ENCODE data around the gene KLF7. TPM values are rescaled to one million over a fixed set of nuclear protein-coding genes. Genes with fewer than 3 reads are reported as not detected.

KLF7 gene
- total RNA-seq, 1 donor from 2014 or later = 22.2 TPM

DNA sequence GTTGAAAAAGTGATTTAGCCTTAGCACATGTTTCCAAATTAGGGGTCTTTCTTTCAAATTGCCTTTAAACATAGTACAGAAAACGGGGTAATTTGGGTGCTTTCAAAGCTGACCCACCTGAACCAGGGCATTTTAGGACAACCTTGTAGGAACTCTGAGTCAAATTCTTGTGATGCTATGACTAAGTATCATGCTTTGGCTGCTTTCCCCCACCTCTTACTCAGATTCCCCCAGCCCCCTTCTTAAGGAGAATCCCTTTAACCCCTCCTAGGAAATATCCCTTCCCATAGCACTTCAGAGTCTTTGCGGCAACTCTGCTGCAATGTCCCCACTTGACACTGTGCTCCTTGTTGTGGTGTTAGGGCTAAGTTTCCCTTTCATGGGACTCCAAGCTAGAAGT, 18.6 kb upstream of the KLF7 start:
- H3K4me3 ChIP-seq (ENCODE audit: low read depth, low read length) = no peak overlapping the region
- no peak for DNase-seq (ENCODE audit: low read depth)
- TF ChIP-seq, protein P1, sequence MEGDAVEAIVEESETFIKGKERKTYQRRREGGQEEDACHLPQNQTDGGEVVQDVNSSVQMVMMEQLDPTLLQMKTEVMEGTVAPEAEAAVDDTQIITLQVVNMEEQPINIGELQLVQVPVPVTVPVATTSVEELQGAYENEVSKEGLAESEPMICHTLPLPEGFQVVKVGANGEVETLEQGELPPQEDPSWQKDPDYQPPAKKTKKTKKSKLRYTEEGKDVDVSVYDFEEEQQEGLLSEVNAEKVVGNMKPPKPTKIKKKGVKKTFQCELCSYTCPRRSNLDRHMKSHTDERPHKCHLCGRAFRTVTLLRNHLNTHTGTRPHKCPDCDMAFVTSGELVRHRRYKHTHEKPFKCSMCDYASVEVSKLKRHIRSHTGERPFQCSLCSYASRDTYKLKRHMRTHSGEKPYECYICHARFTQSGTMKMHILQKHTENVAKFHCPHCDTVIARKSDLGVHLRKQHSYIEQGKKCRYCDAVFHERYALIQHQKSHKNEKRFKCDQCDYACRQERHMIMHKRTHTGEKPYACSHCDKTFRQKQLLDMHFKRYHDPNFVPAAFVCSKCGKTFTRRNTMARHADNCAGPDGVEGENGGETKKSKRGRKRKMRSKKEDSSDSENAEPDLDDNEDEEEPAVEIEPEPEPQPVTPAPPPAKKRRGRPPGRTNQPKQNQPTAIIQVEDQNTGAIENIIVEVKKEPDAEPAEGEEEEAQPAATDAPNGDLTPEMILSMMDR (conservative IDR thresholded peaks at IDR 0.05; ENCODE audit: low read depth, low read length) = no peak

DNA sequence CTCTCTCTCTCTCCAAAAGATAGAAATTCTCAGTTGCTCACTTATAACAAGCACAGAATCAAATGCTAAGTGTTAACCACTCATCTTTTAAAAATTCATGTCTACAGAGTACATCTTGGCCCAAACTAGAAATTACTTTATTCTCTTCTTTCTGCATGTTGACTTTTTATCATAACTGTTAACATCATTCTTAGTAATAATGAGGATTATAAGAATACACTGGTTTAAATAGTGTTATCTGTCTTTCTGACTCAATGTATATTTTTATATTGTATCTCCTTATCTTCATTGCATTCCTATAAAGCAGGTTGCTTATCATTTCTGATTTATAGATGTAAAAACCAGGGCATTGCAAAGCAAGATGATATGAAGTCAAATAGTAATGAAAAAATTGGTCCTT, 17.8 kb upstream of the KLF7 start:
- DNase-seq (ENCODE audit: low read depth) = no peak

DNA sequence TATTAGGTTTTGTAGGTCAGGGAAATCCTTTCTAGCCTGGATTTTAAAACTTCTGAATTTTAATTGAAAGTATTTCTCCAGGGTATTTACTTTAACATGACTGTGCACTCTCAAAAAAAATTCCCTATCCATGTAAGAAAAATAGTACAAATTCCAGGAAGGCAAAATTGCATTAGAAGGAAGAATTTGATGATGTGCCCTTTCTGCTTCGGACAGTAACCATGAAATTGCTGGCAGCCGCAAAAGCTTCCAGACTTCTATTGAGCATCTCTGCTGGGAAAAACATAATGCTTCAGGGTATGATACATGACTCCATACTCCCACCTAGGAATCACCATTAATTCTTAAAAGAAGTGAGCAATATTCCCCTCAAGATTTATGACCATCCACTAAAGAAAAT, 17.2 kb upstream of the KLF7 start:
- TF ChIP-seq, protein P1 (conservative IDR thresholded peaks at IDR 0.05; ENCODE audit: low read depth, low read length) = no peak
- no peak for DNase-seq (ENCODE audit: low read depth)
- no peak overlapping the region for H3K4me3 ChIP-seq (ENCODE audit: low read depth, low read length)

More for the DNA sequence above, 17.8 kb upstream of the KLF7 start:
- H3K4me3 ChIP-seq (ENCODE audit: low read depth, low read length) = no peak overlapping the region
- TF ChIP-seq, protein P1 (conservative IDR thresholded peaks at IDR 0.05; ENCODE audit: low read depth, low read length) = no peak

- no peak overlapping the region for H3K4me3 ChIP-seq (ENCODE audit: low read depth, low read length)
- TF ChIP-seq, protein P1 (conservative IDR thresholded peaks at IDR 0.05; ENCODE audit: low read depth, low read length) = no peak
- DNase-seq (ENCODE audit: low read depth) = no peak
Observed at GRCh38 chr2:207181526-207182274, 16.0 kb upstream of the KLF7 start.

DNA sequence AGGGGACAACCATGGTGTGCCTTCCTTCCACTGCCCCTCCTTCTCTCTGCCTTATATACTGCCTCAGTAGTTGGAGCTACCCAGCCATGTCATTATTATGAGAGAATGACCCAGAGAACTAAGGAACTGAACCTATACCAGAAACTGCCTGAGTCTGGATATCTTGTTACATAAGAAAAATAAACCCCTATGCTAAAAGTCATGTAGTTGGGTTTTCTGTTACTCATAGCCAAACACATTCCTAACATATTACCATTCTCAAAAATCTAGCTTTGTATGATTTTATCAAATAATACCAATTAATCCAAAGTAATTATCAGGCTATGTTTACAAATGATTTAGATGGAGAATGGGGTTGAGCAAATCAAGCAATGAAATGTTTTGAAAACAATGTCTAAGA, 15.0 kb upstream of the KLF7 start:
- H3K4me3 ChIP-seq (ENCODE audit: low read depth, low read length) = no peak overlapping the region
- TF ChIP-seq, protein P1 (conservative IDR thresholded peaks at IDR 0.05; ENCODE audit: low read depth, low read length) = no peak
- DNase-seq (ENCODE audit: low read depth) = no peak

DNA sequence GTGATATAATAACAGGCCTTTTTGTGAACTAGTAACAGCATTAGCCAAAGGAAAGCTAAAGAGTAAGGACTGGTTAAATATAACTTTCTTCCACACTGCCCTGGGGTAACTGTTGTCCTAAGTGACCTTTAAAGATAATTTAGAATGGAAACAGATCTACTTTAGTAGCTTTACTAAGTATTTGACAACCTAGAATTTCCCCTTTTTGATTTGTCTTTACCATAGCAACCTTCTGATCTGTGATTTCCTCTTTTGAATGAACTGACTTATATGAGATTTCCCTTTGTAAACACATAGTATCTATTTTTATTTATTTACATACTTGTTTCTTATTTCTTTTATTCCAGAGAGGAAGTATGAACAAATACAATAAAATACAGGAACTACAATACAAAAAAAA, 10.5 kb upstream of the KLF7 start:
- H3K4me3 ChIP-seq (ENCODE audit: low read depth, low read length) = no peak overlapping the region
- no peak for DNase-seq (ENCODE audit: low read depth)
- TF ChIP-seq, protein P1 (conservative IDR thresholded peaks at IDR 0.05; ENCODE audit: low read depth, low read length) = no peak

DNA sequence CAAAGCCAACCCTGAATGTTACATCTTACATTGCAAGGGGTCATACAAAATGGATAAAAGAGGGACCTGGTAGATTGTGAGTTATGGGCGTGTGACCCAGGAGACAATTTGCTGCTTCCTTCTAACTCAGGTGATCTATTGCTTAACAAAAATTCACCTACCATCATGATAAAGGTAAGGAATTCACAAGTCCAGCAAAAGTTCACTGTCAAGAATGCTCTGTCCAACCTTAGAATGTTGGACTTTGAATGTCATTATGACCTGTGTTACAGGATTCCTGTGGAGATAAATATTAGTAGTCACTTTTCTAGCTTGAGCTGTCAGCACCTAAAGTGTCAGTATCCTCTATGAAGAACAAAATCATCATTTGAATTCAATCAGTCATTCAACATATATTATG, 7.9 kb upstream of the KLF7 start:
- TF ChIP-seq, protein P1 (conservative IDR thresholded peaks at IDR 0.05; ENCODE audit: low read depth, low read length) = no peak
- no peak for DNase-seq (ENCODE audit: low read depth)
- H3K4me3 ChIP-seq (ENCODE audit: low read depth, low read length) = no peak overlapping the region

Data from epithelial cell of proximal tubule (primary cell).